Measurements from ENCODE around the gene RLBP1. TPM values are rescaled to one million over a fixed set of nuclear protein-coding genes. Genes with fewer than 3 reads are reported as not detected.

The RLBP1 gene
- total and polyA plus RNA-seq, 9 of the 15 experiments (the other 6 are each of a cell fraction or from before 2014, with no cell fraction given) = 0.05 TPM; not detected in 8

DNA sequence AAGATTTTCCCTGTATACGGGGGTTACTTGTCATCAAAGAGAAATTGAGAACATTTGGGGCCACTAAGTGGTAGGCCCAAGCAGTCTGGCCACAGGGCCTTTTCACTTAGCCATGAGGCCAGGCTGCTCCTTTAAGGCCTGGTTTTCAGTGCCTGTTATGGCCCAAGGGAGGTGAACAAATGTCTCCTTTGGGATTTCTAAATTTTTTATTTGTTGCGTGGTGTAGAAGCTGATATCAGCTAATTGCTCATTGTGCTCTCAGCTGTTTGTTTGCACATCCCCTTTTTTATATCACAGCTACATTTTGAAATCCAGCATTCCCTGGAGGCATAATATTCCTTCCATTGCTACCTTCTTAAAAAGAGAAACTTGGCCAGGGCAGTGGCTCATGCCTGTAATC lies 48.5 kb downstream of the RLBP1 start:
- Histone ChIP-seq H3K79me2 (ENCODE audit: control insufficient read depth, insufficient read depth, low read length) (peaks cover 2% of the 10 kb centered on the region; the same call in 1 of the 3 replicates), H4K20me1 (replicated peaks; ENCODE audit: control insufficient read depth, insufficient read depth, low read length) (no peaks in the 10 kb centered on the region), H3K27me3 (ENCODE audit: control insufficient read depth in 2 of 2, insufficient read depth in 2 of 2, low read length in 2 of 2) (no peaks in the 10 kb centered on the region), H3K9me1 (ENCODE audit: control insufficient read depth, insufficient read depth, low read length) (no peaks in the 10 kb centered on the region), H3K9me3 (replicated peaks; ENCODE audit: control insufficient read depth, insufficient read depth, low read depth, low read length) (no peaks in the 10 kb centered on the region), H2AFZ (ENCODE audit: low read depth, low read length) (no peak overlapping the region), H3K36me3 (ENCODE audit: control insufficient read depth, insufficient read depth, low read length) (peaks cover 63% of the 10 kb centered on the region), H3K4me1 (replicated peaks in 1 of 2; ENCODE audit: control insufficient read depth in 2 of 2, insufficient read depth in 2 of 2, low read length in 2 of 2) (no peaks in the 10 kb centered on the region), H3K27ac (ENCODE audit: extremely low read depth, low read depth, low read length) (no peak overlapping the region), H3K4me3 (no peak overlapping the region), H3K9ac (ENCODE audit: insufficient read depth in 1 of 2, low read depth in 2 of 2, low read length in 2 of 2) (no peak overlapping the region), H3K4me2 (ENCODE audit: insufficient read depth, low read length) (no peak overlapping the region)
- 95% methylated on average over 2 of the region's 2 CpGs for WGBS (ENCODE audit: insufficient coverage, low coverage, missing lambda C conversion rate)
- ATAC-seq = no peak
- TF ChIP-seq TCF3 (CRISPR knock-in tag; IDR thresholded peaks at IDR 0.05) (no peak), ZNF764 (CRISPR knock-in tag; IDR thresholded peaks at IDR 0.05; ENCODE audit: low read depth) (no peak), TCF7L2 (IDR thresholded peaks at IDR 0.05; ENCODE audit: low read depth, low read length) (no peak), MTA3 (IDR thresholded peaks at IDR 0.05; ENCODE audit: borderline replicate concordance) (no peak), ZNF354B (CRISPR knock-in tag; IDR thresholded peaks at IDR 0.05) (no peak)
- TF ChIP-seq, protein P1, sequence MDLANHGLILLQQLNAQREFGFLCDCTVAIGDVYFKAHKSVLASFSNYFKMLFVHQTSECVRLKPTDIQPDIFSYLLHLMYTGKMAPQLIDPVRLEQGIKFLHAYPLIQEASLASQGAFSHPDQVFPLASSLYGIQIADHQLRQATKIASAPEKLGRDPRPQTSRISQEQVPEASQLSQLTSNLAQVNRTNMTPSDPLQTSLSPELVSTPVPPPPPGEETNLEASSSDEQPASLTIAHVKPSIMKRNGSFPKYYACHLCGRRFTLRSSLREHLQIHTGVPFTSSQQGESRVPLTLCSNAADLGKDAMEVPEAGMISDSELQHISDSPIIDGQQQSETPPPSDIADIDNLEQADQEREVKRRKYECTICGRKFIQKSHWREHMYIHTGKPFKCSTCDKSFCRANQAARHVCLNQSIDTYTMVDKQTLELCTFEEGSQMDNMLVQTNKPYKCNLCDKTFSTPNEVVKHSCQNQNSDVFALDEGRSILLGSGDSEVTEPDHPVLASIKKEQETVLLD (IDR thresholded peaks at IDR 0.05) = no peak
- CTCF ChIA-PET (ENCODE audit: low intra/inter-chr PET ratio) = interaction anchor here (0.7 to 0.8 kb wide), 2 partner anchors 102 to 116 kb away, joined by 3 to 4 read pairs; no protein-coding TSS in a partner anchor
- in situ Hi-C loops (cut with MboI) (loop anchor here (10.0 kb wide), 1 partner anchor 288 kb away; no protein-coding TSS in a partner anchor), intact Hi-C loops (cut with micrococcal nuclease) (no loop called here)
- FAIRE-seq = no peak
- POLR2A ChIA-PET = no interaction called here
- no TSS peak for BruUV-seq (replicated peaks)
- no peak for DNase-seq (ENCODE audit: extremely low read depth in 1 of 4, low spot score in 3 of 4)

All from K562 (cell line).